ENCODE results near the gene MYO1E. TPM values are rescaled to one million over a fixed set of nuclear protein-coding genes. Genes with fewer than 3 reads are reported as not detected.

Gene MYO1E
- total RNA-seq, 2 donors from 2014 or later: 47.8 to 65.6 TPM

GRCh38 chr15:59186501-59186900 lies 186.2 kb downstream of the MYO1E start:
- H3K27ac Mint-ChIP-seq: no peak overlapping the region

GRCh38 chr15:59185725-59186124 lies 186.9 kb downstream of the MYO1E start:
- H3K27me3 Mint-ChIP-seq (ENCODE audit: insufficient read depth): no peaks in the 10 kb centered on the region
- Histone ChIP-seq H3K27me3 (ENCODE audit: control insufficient read depth, insufficient read depth, low read length, poor library complexity, severe bottlenecking) (no peaks in the 10 kb centered on the region), H3K9me3 (ENCODE audit: control insufficient read depth, low read length) (peaks cover 23% of the 10 kb centered on the region), H3K9ac (ENCODE audit: extremely low read depth, low read length, poor library complexity, severe bottlenecking) (no peak overlapping the region), H3K27ac (ENCODE audit: low read depth, low read length) (no peak overlapping the region), H3K36me3 (ENCODE audit: control insufficient read depth, insufficient read depth, low read length) (peaks cover 24% of the 10 kb centered on the region), H3K4me3 (ENCODE audit: low read length) (no peak overlapping the region), H3K4me1 (ENCODE audit: control insufficient read depth, insufficient read depth, low read length) (no peaks in the 10 kb centered on the region)
- no peaks in the 10 kb centered on the region for H3K4me1 Mint-ChIP-seq
- no peak for TF ChIP-seq CTCF (conservative IDR thresholded peaks at IDR 0.05)
- DNase-seq: no peak
- peaks cover 22% of the 10 kb centered on the region for H3K9me3 Mint-ChIP-seq
- no peak overlapping the region for H3K27ac Mint-ChIP-seq
- 84% methylated on average over 2 of the region's 2 CpGs; no CpG with 5 or more reads in 1 of the 2 experiments for WGBS, 2 experiments (ENCODE audit: insufficient coverage in 1 of 2, insufficient read length in 1 of 2)
- H3K36me3 Mint-ChIP-seq (ENCODE audit: low read depth): peaks cover 69% of the 10 kb centered on the region
- no peak overlapping the region for H3K4me3 Mint-ChIP-seq

More at GRCh38 chr15:59186501-59186900, 186.2 kb downstream of the MYO1E start:
- Mint-ChIP-seq H3K27me3 (ENCODE audit: insufficient read depth) (no peaks in the 10 kb centered on the region), H3K36me3 (ENCODE audit: low read depth) (peaks cover 72% of the 10 kb centered on the region), H3K4me1 (no peaks in the 10 kb centered on the region), H3K4me3 (no peak overlapping the region), H3K9me3 (peaks cover 20% of the 10 kb centered on the region)
- no peak overlapping the region for H3K9ac ChIP-seq (ENCODE audit: extremely low read depth, low read length, poor library complexity, severe bottlenecking)
- 80 to 96% methylated on average over 1 to 3 of the region's 4 CpGs for WGBS, 2 experiments (ENCODE audit: insufficient coverage in 1 of 2, insufficient read length in 1 of 2)
- H3K27ac ChIP-seq (ENCODE audit: low read depth, low read length): no peak overlapping the region
- H3K27me3 ChIP-seq (ENCODE audit: control insufficient read depth, insufficient read depth, low read length, poor library complexity, severe bottlenecking): no peaks in the 10 kb centered on the region
- no peak for DNase-seq
- TF ChIP-seq CTCF (conservative IDR thresholded peaks at IDR 0.05): no peak
- peaks cover 24% of the 10 kb centered on the region for H3K36me3 ChIP-seq (ENCODE audit: control insufficient read depth, insufficient read depth, low read length)
- no peak overlapping the region for H3K4me3 ChIP-seq (ENCODE audit: low read length)
- no peaks in the 10 kb centered on the region for H3K4me1 ChIP-seq (ENCODE audit: control insufficient read depth, insufficient read depth, low read length)
- peaks cover 22% of the 10 kb centered on the region for H3K9me3 ChIP-seq (ENCODE audit: control insufficient read depth, low read length)

- WGBS, 2 experiments (ENCODE audit: insufficient coverage in 1 of 2, insufficient read length in 1 of 2): 80 to 91% methylated on average over 1 to 5 of the region's 5 CpGs
- Histone ChIP-seq H3K9ac (ENCODE audit: extremely low read depth, low read length, poor library complexity, severe bottlenecking) (no peak overlapping the region), H3K27ac (ENCODE audit: low read depth, low read length) (no peak overlapping the region), H3K36me3 (ENCODE audit: control insufficient read depth, insufficient read depth, low read length) (peaks cover 5% of the 10 kb centered on the region), H3K9me3 (ENCODE audit: control insufficient read depth, low read length) (peaks cover 16% of the 10 kb centered on the region), H3K27me3 (ENCODE audit: control insufficient read depth, insufficient read depth, low read length, poor library complexity, severe bottlenecking) (no peaks in the 10 kb centered on the region), H3K4me1 (ENCODE audit: control insufficient read depth, insufficient read depth, low read length) (no peaks in the 10 kb centered on the region), H3K4me3 (ENCODE audit: low read length) (no peak overlapping the region)
- no peak overlapping the region for H3K27ac Mint-ChIP-seq
- H3K4me1 Mint-ChIP-seq: no peaks in the 10 kb centered on the region
- H3K9me3 Mint-ChIP-seq: peaks cover 22% of the 10 kb centered on the region
- no peak for DNase-seq
- TF ChIP-seq CTCF (conservative IDR thresholded peaks at IDR 0.05): no peak
- no peaks in the 10 kb centered on the region for H3K27me3 Mint-ChIP-seq (ENCODE audit: insufficient read depth)
- H3K36me3 Mint-ChIP-seq (ENCODE audit: low read depth): peaks cover 44% of the 10 kb centered on the region
- no peak overlapping the region for H3K4me3 Mint-ChIP-seq
Observed at GRCh38 chr15:59180945-59181600, 191.6 kb downstream of the MYO1E start.
